ENCODE measurements around the gene SERPINA10. TPM values are rescaled to one million over a fixed set of nuclear protein-coding genes. Genes with fewer than 3 reads are reported as not detected.

Gene SERPINA10, protein sequence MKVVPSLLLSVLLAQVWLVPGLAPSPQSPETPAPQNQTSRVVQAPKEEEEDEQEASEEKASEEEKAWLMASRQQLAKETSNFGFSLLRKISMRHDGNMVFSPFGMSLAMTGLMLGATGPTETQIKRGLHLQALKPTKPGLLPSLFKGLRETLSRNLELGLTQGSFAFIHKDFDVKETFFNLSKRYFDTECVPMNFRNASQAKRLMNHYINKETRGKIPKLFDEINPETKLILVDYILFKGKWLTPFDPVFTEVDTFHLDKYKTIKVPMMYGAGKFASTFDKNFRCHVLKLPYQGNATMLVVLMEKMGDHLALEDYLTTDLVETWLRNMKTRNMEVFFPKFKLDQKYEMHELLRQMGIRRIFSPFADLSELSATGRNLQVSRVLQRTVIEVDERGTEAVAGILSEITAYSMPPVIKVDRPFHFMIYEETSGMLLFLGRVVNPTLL
- polyA plus RNA-seq (2012; ENCODE audit: low read depth, missing spikeins): not detected

- FAIRE-seq: no peak
- TF ChIP-seq POLR2AphosphoS5 (IDR thresholded peaks at IDR 0.05; ENCODE audit: low read depth, low read length) (no peak), PAX5 (IDR thresholded peaks at IDR 0.05; ENCODE audit: insufficient read depth, low read length, severe bottlenecking) (no peak), POU2F2 (IDR thresholded peaks at IDR 0.05; ENCODE audit: low read depth, low read length) (no peak), TAF1 (IDR thresholded peaks at IDR 0.05; ENCODE audit: low read depth, low read length) (no peak), SPI1 (IDR thresholded peaks at IDR 0.05; ENCODE audit: low read depth, low read length) (no peak), POLR2A (IDR thresholded peaks at IDR 0.05; ENCODE audit: low read depth, low read length) (no peak)
- DNase-seq (ENCODE audit: insufficient read length, low spot score): no peak
These were observed at the start of gene SERPINA10 for GRCh38 chr14:94292872-94293577. Gene SERPINA10 (minus strand): TSS chr14:94293268. CDS start chr14:94290593, 2,675 bp downstream.

DNA sequence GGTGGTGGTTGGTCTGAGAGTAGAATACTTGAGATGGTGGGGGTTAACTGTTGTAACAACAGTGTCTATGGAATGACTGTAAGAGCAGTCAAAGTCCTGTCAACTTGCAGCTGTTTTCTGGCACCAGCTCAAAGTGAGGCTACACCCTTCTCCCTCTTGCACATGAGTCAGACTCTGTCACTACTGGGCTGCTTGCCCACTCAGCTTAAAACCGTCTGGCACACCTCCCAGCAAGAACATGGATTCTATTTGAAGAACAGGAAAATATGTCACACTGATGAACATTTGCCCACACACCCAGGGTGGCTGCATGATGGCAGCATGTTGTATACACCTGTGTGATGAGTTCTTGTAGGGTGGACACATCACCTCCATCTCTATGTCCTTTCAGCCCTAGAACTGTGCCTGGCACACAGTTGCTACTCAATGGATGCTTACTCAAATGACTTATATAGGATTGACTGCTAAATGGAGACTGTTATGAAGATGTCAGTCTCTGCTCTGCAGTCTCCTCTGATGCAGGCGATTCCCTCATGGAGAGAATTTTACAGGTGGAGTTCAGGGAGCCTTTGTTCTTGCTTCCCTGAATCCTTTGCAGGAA is 49.4 kb upstream of the SERPINA10 start:
- DNase-seq (ENCODE audit: insufficient read length, low spot score) (no peak), FAIRE-seq (no peak)
- no peak for TF ChIP-seq POLR2AphosphoS5 (IDR thresholded peaks at IDR 0.05; ENCODE audit: low read depth, low read length)

DNA sequence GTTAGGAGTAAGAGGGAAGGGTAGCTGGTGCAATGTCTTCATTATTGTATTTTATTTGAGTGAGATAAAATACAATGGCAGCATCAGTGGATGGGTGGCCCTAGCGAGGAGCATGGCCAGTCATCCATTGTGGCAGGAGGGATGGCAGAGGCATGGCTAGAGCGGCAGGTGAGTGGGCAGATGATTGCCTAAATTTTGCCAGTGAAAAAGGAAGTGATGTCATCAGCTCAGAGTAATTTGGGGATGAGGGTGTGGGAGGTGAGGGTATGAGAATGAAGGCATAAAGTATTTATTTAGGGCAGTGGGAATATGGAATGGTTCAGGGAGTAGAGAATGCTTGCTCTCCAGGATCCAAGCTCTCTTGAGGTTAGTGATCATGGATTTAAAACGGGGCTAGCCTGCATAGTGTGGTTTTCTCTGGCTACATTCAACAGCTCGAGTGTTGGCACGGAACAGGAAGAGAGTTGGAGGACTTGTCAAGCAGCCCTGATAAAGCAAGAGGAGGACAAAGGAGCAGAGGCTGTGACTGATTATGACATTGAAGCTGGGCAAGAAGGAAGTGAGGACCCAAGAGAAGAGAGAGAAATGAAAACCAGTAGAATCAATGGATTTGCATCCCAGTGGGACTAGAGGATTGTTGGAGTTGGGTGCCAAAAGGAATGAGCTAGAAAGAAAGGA is 48.7 kb upstream of the SERPINA10 start:
- FAIRE-seq (no peak), DNase-seq (ENCODE audit: insufficient read length, low spot score) (no peak)
- no peak for TF ChIP-seq POLR2AphosphoS5 (IDR thresholded peaks at IDR 0.05; ENCODE audit: low read depth, low read length)
- no peak for TF ChIP-seq POU2F2 (IDR thresholded peaks at IDR 0.05; ENCODE audit: low read depth, low read length)
- TF ChIP-seq PAX5 (IDR thresholded peaks at IDR 0.05; ENCODE audit: insufficient read depth, low read length, severe bottlenecking): no peak
- no peak for TF ChIP-seq SPI1 (IDR thresholded peaks at IDR 0.05; ENCODE audit: low read depth, low read length)
- TF ChIP-seq TAF1 (IDR thresholded peaks at IDR 0.05; ENCODE audit: low read depth, low read length): no peak
- no peak for TF ChIP-seq POLR2A (IDR thresholded peaks at IDR 0.05; ENCODE audit: low read depth, low read length)

DNA sequence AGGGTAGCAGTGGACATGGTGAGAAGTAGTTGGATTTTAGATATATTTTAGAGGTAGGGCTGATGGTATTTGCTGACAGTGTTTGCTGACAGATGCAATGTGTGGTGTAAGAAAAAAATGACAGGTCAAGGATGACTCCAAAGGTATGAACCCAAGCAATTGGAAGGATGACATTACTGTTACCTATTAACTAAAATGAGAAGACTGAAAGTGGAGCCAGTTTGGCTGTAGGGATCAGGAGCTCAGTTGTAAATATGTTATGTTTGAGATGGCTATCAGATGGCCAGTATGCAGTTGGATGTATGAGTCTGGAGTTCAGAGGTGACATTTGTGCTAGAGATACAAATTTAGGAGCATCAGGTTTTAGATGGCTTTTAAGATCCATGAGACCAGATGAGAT is 47.5 kb upstream of the SERPINA10 start:
- no peak for TF ChIP-seq POLR2A (IDR thresholded peaks at IDR 0.05; ENCODE audit: low read depth, low read length)
- TF ChIP-seq TAF1 (IDR thresholded peaks at IDR 0.05; ENCODE audit: low read depth, low read length): no peak
- TF ChIP-seq POU2F2 (IDR thresholded peaks at IDR 0.05; ENCODE audit: low read depth, low read length): no peak
- TF ChIP-seq PAX5 (IDR thresholded peaks at IDR 0.05; ENCODE audit: insufficient read depth, low read length, severe bottlenecking): no peak
- TF ChIP-seq POLR2AphosphoS5 (IDR thresholded peaks at IDR 0.05; ENCODE audit: low read depth, low read length): no peak
- no peak for TF ChIP-seq SPI1 (IDR thresholded peaks at IDR 0.05; ENCODE audit: low read depth, low read length)
- no peak for FAIRE-seq
- DNase-seq (ENCODE audit: insufficient read length, low spot score): no peak

DNA sequence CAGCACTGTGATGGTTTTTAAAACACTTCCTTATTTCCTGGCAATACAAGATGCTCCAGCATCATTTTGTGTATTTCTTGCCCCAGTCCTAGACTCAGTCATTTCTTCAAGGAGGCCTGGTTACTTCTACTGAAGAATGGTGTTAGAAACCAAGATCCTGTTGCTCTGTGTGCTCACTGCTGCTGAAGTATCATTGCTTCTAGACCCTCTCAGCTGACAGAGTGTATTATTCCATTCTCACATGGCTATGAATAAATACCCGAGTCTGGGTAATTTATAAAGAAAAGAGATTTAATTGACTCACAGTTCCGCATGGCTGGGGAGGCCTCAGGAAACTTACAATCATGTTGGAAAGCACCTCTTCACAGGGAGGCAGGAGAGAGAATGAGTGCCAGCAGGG is 45.0 kb upstream of the SERPINA10 start:
- DNase-seq (ENCODE audit: insufficient read length, low spot score) (no peak), FAIRE-seq (no peak)
- TF ChIP-seq POLR2AphosphoS5 (IDR thresholded peaks at IDR 0.05; ENCODE audit: low read depth, low read length) (no peak), POU2F2 (IDR thresholded peaks at IDR 0.05; ENCODE audit: low read depth, low read length) (no peak), PAX5 (IDR thresholded peaks at IDR 0.05; ENCODE audit: insufficient read depth, low read length, severe bottlenecking) (no peak), SPI1 (IDR thresholded peaks at IDR 0.05; ENCODE audit: low read depth, low read length) (no peak), POLR2A (IDR thresholded peaks at IDR 0.05; ENCODE audit: low read depth, low read length) (no peak), TAF1 (IDR thresholded peaks at IDR 0.05; ENCODE audit: low read depth, low read length) (no peak)

DNA sequence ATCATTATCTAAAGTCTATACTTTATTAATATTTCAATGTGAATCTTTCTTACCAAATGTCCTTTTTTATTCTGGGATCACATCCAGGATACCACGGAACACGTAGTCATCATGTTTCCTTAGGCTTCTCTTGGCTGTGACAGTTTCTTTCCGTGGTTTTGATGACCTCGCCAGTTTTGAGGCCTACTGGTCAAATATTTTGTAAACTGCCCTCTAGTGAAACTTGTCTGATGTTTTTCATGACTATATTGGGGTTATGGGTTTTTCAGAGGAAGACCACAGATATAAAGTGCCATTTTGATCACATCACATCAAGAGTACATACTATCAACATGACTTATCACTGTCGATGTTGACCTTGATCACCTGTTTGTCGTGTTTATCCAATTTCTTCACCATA is 44.2 kb upstream of the SERPINA10 start:
- DNase-seq (ENCODE audit: insufficient read length, low spot score) (no peak), FAIRE-seq (no peak)
- TF ChIP-seq SPI1 (IDR thresholded peaks at IDR 0.05; ENCODE audit: low read depth, low read length) (no peak), POLR2A (IDR thresholded peaks at IDR 0.05; ENCODE audit: low read depth, low read length) (no peak), TAF1 (IDR thresholded peaks at IDR 0.05; ENCODE audit: low read depth, low read length) (no peak), POU2F2 (IDR thresholded peaks at IDR 0.05; ENCODE audit: low read depth, low read length) (no peak), POLR2AphosphoS5 (IDR thresholded peaks at IDR 0.05; ENCODE audit: low read depth, low read length) (no peak), PAX5 (IDR thresholded peaks at IDR 0.05; ENCODE audit: insufficient read depth, low read length, severe bottlenecking) (no peak)

GRCh38 chr14:94334872-94335271 is 41.8 kb upstream of the SERPINA10 start:
- TF ChIP-seq TAF1 (IDR thresholded peaks at IDR 0.05; ENCODE audit: low read depth, low read length) (no peak), POLR2A (IDR thresholded peaks at IDR 0.05; ENCODE audit: low read depth, low read length) (no peak)
- no peak for DNase-seq (ENCODE audit: insufficient read length, low spot score)
- no peak for FAIRE-seq

- FAIRE-seq: no peak
- DNase-seq (ENCODE audit: insufficient read length, low spot score): no peak
- no peak for TF ChIP-seq POLR2AphosphoS5 (IDR thresholded peaks at IDR 0.05; ENCODE audit: low read depth, low read length)
- TF ChIP-seq POU2F2 (IDR thresholded peaks at IDR 0.05; ENCODE audit: low read depth, low read length): no peak
- no peak for TF ChIP-seq PAX5 (IDR thresholded peaks at IDR 0.05; ENCODE audit: insufficient read depth, low read length, severe bottlenecking)
- no peak for TF ChIP-seq POLR2A (IDR thresholded peaks at IDR 0.05; ENCODE audit: low read depth, low read length)
- no peak for TF ChIP-seq SPI1 (IDR thresholded peaks at IDR 0.05; ENCODE audit: low read depth, low read length)
- no peak for TF ChIP-seq TAF1 (IDR thresholded peaks at IDR 0.05; ENCODE audit: low read depth, low read length)
These were observed 39.5 kb upstream of the SERPINA10 start for GRCh38 chr14:94332587-94332986.

GRCh38 chr14:94332063-94332583 is 39.1 kb upstream of the SERPINA10 start:
- TF ChIP-seq POLR2A (IDR thresholded peaks at IDR 0.05; ENCODE audit: low read depth, low read length) (no peak), POU2F2 (IDR thresholded peaks at IDR 0.05; ENCODE audit: low read depth, low read length) (no peak), TAF1 (IDR thresholded peaks at IDR 0.05; ENCODE audit: low read depth, low read length) (no peak), PAX5 (IDR thresholded peaks at IDR 0.05; ENCODE audit: insufficient read depth, low read length, severe bottlenecking) (no peak), SPI1 (IDR thresholded peaks at IDR 0.05; ENCODE audit: low read depth, low read length) (no peak), POLR2AphosphoS5 (IDR thresholded peaks at IDR 0.05; ENCODE audit: low read depth, low read length) (no peak)
- no peak for FAIRE-seq
- DNase-seq (ENCODE audit: insufficient read length, low spot score): no peak

All from GM12891 (cell line).